H1 (cell line): ENCODE results near the gene TEX101. TPM values are rescaled to one million over a fixed set of nuclear protein-coding genes. Genes with fewer than 3 reads are reported as not detected.

Source experiments
- CTCF ChIA-PET: fragments of 300-600 bp; sonication (Branson Sonifier 250); formaldehyde crosslinking; loops from one replicate; lab custom pipeline; 2021; ENCODE audit not compliant: partially characterized antibody; lab: Charles Lee
- POLR2A ChIA-PET: fragments of 300-600 bp; sonication (Branson Sonifier 250); formaldehyde crosslinking; loops from one replicate; lab custom pipeline; 2021; ENCODE audit warnings: inconsistent platforms; ENCODE audit not compliant: partially characterized antibody; lab: Charles Lee
- DNase-seq, 2 experiments: peaks; one replicate each; pipeline versions ENCODE4 v3.0.0 to v3.0.0-alpha.2; 2010 to 2022; ENCODE audit warnings: low spot score in 2 of 2, low read depth in 1 of 2, mixed read lengths in 1 of 2
- FAIRE-seq: peaks from 2 replicates; lab custom pipeline; 2011; peaks lifted over from hg19 to GRCh38; lab: Jason Lieb, UNC
- H2AFZ ChIP-seq: 2 replicates; pipeline ENCODE4 v1.8.1; 2012; ENCODE audit warnings: low read length, inconsistent platforms
- H2AK5ac ChIP-seq: 2 replicates; pipeline ENCODE4 v1.6.1; 2013; ENCODE audit warnings: low read depth, low read length
- H2BK120ac ChIP-seq: replicated peaks from 2 replicates; pipeline ENCODE3; 2013; ENCODE audit warnings: low read depth, low read length, inconsistent platforms
- H2BK12ac ChIP-seq: 2 replicates; pipeline ENCODE4 v1.6.1; 2013; ENCODE audit warnings: low read depth, low read length
- H2BK15ac ChIP-seq: 2 replicates; pipeline ENCODE4 v1.6.1; 2013; ENCODE audit warnings: low read length
- H2BK20ac ChIP-seq: 2 replicates; pipeline ENCODE4 v1.6.1; 2013; ENCODE audit warnings: low read length
- H2BK5ac ChIP-seq: 2 replicates; pipeline ENCODE4 v1.6.1; 2013; ENCODE audit warnings: low read depth, low read length
- H3K14ac ChIP-seq: 2 replicates; pipeline ENCODE4 v1.6.1; 2013; ENCODE audit warnings: inconsistent platforms; ENCODE audit not compliant: insufficient read length
- H3K18ac ChIP-seq: 2 replicates; pipeline ENCODE4 v1.6.1; 2013; ENCODE audit warnings: low read length; ENCODE audit errors: extremely low read depth
- H3K23ac ChIP-seq: 2 replicates; pipeline ENCODE4 v1.6.1; 2013; ENCODE audit warnings: inconsistent platforms; ENCODE audit not compliant: insufficient read length
- H3K23me2 ChIP-seq: 2 replicates; pipeline ENCODE4 v1.6.1; 2013; ENCODE audit warnings: low read depth, low read length
- H3K27ac ChIP-seq: 2 replicates; pipeline ENCODE4 v1.6.1; 2011; ENCODE audit warnings: low read depth, low read length, inconsistent platforms
- H3K27me3 ChIP-seq, 4 experiments: replicated peaks in 1 of 4; 1 replicate in 1 of 4; 2 replicates in 3 of 4; pipeline versions ENCODE4 v1.6.1 to v1.8.1; 2011 to 2013; ENCODE audit warnings: low read length in 3 of 4, mild to moderate bottlenecking in 3 of 4, inconsistent platforms in 2 of 4, mixed read lengths in 2 of 4, moderate library complexity in 1 of 4; ENCODE audit not compliant: control insufficient read depth in 3 of 4, insufficient read depth in 3 of 4; ENCODE audit errors: extremely low read depth in 1 of 4
- H3K36me3 ChIP-seq, 4 experiments: 2 replicates each; pipeline versions ENCODE4 v1.6.1 to v1.8.1; 2011 to 2013; ENCODE audit warnings: mild to moderate bottlenecking in 4 of 4, low read length in 3 of 4, moderate library complexity in 2 of 4, control low read depth in 1 of 4, inconsistent platforms in 1 of 4; ENCODE audit not compliant: insufficient read depth in 4 of 4, control insufficient read depth in 2 of 4
- H3K4ac ChIP-seq: replicated peaks from 2 replicates; pipeline ENCODE3; 2013; ENCODE audit warnings: low read length, low read depth, mixed read lengths, inconsistent platforms; ENCODE audit not compliant: insufficient read length
- H3K4me1 ChIP-seq, 4 experiments: replicated peaks in 1 of 4; 1 replicate in 1 of 4; 2 replicates in 3 of 4; pipeline versions ENCODE4 v1.6.1 to v1.8.1; 2011 to 2013; ENCODE audit warnings: low read length in 3 of 4, inconsistent platforms in 2 of 4, mixed read lengths in 1 of 4; ENCODE audit not compliant: insufficient read depth in 4 of 4, control insufficient read depth in 3 of 4
- H3K4me2 ChIP-seq, 2 experiments: 2 replicates each; pipeline versions ENCODE4 v1.6.1 to v1.8.1; 2011 to 2013; ENCODE audit warnings: low read depth in 2 of 2, low read length in 2 of 2, control low read depth in 1 of 2, inconsistent platforms in 1 of 2, mild to moderate bottlenecking in 1 of 2; ENCODE audit not compliant: insufficient read depth in 1 of 2
- H3K4me3 ChIP-seq, 4 experiments: fragments of 200-600, 300-600 bp in 1 of 4; sonication (generic), shearing (Covaris generic), sonication (Bioruptor Twin) in 1 of 4; 2 replicates each; pipeline versions ENCODE4 v1.5.1 to v1.8.1; 2011 to 2016; ENCODE audit warnings: low read length in 4 of 4, low read depth in 3 of 4, control low read depth in 2 of 4, inconsistent platforms in 2 of 4, mild to moderate bottlenecking in 2 of 4, mixed read lengths in 1 of 4, moderate library complexity in 1 of 4; ENCODE audit not compliant: insufficient read depth in 2 of 4; ENCODE audit errors: extremely low read depth in 1 of 4
- H3K56ac ChIP-seq: replicated peaks from 2 replicates; pipeline ENCODE3; 2013; ENCODE audit warnings: low read depth, mild to moderate bottlenecking, mixed read lengths, low read length, inconsistent platforms; ENCODE audit not compliant: insufficient read length
- H3K79me1 ChIP-seq: 2 replicates; pipeline ENCODE4 v1.6.1; 2013; ENCODE audit warnings: low read depth, low read length, control low read depth
- H3K79me2 ChIP-seq, 2 experiments: 2 replicates each; pipeline versions ENCODE4 v1.6.1 to v1.8.1; 2012 to 2013; ENCODE audit warnings: low read length in 2 of 2, mild to moderate bottlenecking in 2 of 2, inconsistent platforms in 1 of 2; ENCODE audit not compliant: insufficient read depth in 2 of 2, control insufficient read depth in 1 of 2
- H3K9ac ChIP-seq, 4 experiments: replicated peaks in 1 of 4; 1 replicate in 1 of 4; 2 replicates in 3 of 4; pipeline versions ENCODE4 v1.6.1 to v1.8.1; 2011 to 2013; ENCODE audit warnings: low read depth in 3 of 4, low read length in 3 of 4, control low read depth in 2 of 4, mild to moderate bottlenecking in 2 of 4, moderate library complexity in 2 of 4, inconsistent platforms in 1 of 4; ENCODE audit errors: extremely low read depth in 1 of 4
- H3K9me3 ChIP-seq, 2 experiments: 2 replicates each; pipeline versions ENCODE4 v1.6.1 to v1.8.1; 2012 to 2013; ENCODE audit warnings: mild to moderate bottlenecking in 2 of 2, moderate library complexity in 2 of 2, control low read depth in 1 of 2, inconsistent platforms in 1 of 2, low read depth in 1 of 2, low read length in 1 of 2, mixed read lengths in 1 of 2; ENCODE audit not compliant: insufficient read depth in 2 of 2
- H4K20me1 ChIP-seq, 2 experiments: replicated peaks in 1 of 2; 2 replicates each; pipeline versions ENCODE3 to v1.8.1; 2011 to 2013; ENCODE audit warnings: inconsistent platforms in 2 of 2, low read length in 2 of 2, mild to moderate bottlenecking in 1 of 2; ENCODE audit not compliant: insufficient read depth in 2 of 2, control insufficient read depth in 1 of 2
- H4K5ac ChIP-seq: 2 replicates; pipeline ENCODE4 v1.6.1; 2013; ENCODE audit warnings: low read length, low read depth, mixed read lengths, inconsistent platforms; ENCODE audit not compliant: insufficient read length
- H4K8ac ChIP-seq: 2 replicates; pipeline ENCODE4 v1.8.0; 2013; ENCODE audit warnings: mild to moderate bottlenecking, moderate library complexity, low read length, inconsistent platforms; ENCODE audit not compliant: insufficient read depth; ENCODE audit errors: extremely low read depth
- H4K91ac ChIP-seq: replicated peaks from 2 replicates; pipeline ENCODE3; 2013; ENCODE audit warnings: low read length, mixed read lengths, inconsistent platforms; ENCODE audit not compliant: insufficient read length
- ATF2 ChIP-seq: IDR thresholded peaks from 2 replicates; pipeline ENCODE4 v1.6.1; 2012; ENCODE audit warnings: low read length, inconsistent platforms
- BRCA1 ChIP-seq: IDR thresholded peaks from 2 replicates; pipeline ENCODE4 v1.6.1; 2012; ENCODE audit warnings: low read depth, low read length, improper control_type of control experiment
- CREB1 ChIP-seq: IDR thresholded peaks from 2 replicates; pipeline ENCODE4 v1.6.1; 2012; ENCODE audit warnings: inconsistent platforms
- CTBP2 ChIP-seq: IDR thresholded peaks from 2 replicates; pipeline ENCODE4 v1.7.0; 2011; ENCODE audit warnings: borderline replicate concordance, mild to moderate bottlenecking, moderate library complexity, mixed read lengths, low read length; ENCODE audit not compliant: insufficient read depth, insufficient read length
- NRF1 ChIP-seq: IDR thresholded peaks from 2 replicates; pipeline ENCODE4 v1.6.1; 2011; ENCODE audit warnings: mild to moderate bottlenecking, low read depth, low read length, improper control_type of control experiment
- POLR2A ChIP-seq, 2 experiments: IDR thresholded peaks; 1 replicate in 1 of 2; 2 replicates in 1 of 2; pipeline ENCODE4 v1.6.1; 2011; ENCODE audit warnings: low read depth in 2 of 2, low read length in 2 of 2, mild to moderate bottlenecking in 2 of 2; ENCODE audit errors: control extremely low read depth in 1 of 2
- POU5F1 ChIP-seq: IDR thresholded peaks from 2 replicates; pipeline ENCODE4 v1.6.1; 2011; ENCODE audit warnings: low read depth, mild to moderate bottlenecking, low read length, moderate library complexity
- RBBP5 ChIP-seq: IDR thresholded peaks from 2 replicates; pipeline ENCODE4 v1.7.1; 2012; ENCODE audit warnings: low read depth, mild to moderate bottlenecking, inconsistent platforms, low read length, moderate library complexity, borderline replicate concordance
- SIX5 ChIP-seq: IDR thresholded peaks from 2 replicates; pipeline ENCODE4 v1.6.1; 2011; ENCODE audit warnings: mild to moderate bottlenecking, low read depth, low read length
- SP2 ChIP-seq: IDR thresholded peaks from 2 replicates; pipeline ENCODE4 v1.6.1; 2012; ENCODE audit warnings: mild to moderate bottlenecking, low read length, inconsistent platforms
- SRF ChIP-seq: IDR thresholded peaks from 2 replicates; pipeline ENCODE4 v1.6.1; 2011; ENCODE audit warnings: mild to moderate bottlenecking, low read depth, low read length, moderate library complexity
- TEAD4 ChIP-seq: IDR thresholded peaks from 2 replicates; pipeline ENCODE4 v1.6.1; 2012; ENCODE audit warnings: low read depth, low read length, inconsistent platforms, mixed read lengths
- YY1 ChIP-seq: IDR thresholded peaks from 2 replicates; pipeline ENCODE4 v1.6.1; 2011; ENCODE audit warnings: low read depth, mild to moderate bottlenecking, low read length
- WGBS, 2 experiments: shearing (Covaris generic) in 1 of 2; methylation state at CpG; one replicate each; pipeline versions ENCODE4 v1.1.6 to v1.1.7; 2013 to 2015; ENCODE audit warnings: low lambda C conversion rate in 2 of 2, mixed read lengths in 2 of 2, inconsistent platforms in 1 of 2, low coverage in 1 of 2, missing lambda C conversion rate in 1 of 2; ENCODE audit not compliant: insufficient replicate concordance in 2 of 2, insufficient coverage in 1 of 2, insufficient read length in 1 of 2; ENCODE audit errors: extremely low coverage in 1 of 2, missing lambda C conversion rate in 1 of 2; 5-methylcytosine and 5-hydroxymethylcytosine counted together
- polyA plus RNA-seq, 7 experiments: library from polyadenylated mRNA; depleted of rRNA in 3 of 7; stranded (reverse) in 5 of 7; unstranded in 2 of 7; fragments of >200 nt in 5 of 7; fragments of 200-250 nt in 2 of 7; gene quantifications; 1 replicate in 5 of 7; 2 replicates in 1 of 7; 4 replicates in 1 of 7; pipeline versions ENCODE4 v1.2.1 to v1.2.3, GENCODE V29; 2011 to 2013; ENCODE audit warnings: missing spikeins in 2 of 7, mixed read lengths in 2 of 7
- total RNA-seq: library from RNA; stranded (reverse); fragmentation: NEBNext Ultra II Directional; extraction: Animal tissue kit (Norgen Biotek cat#: 25700); gene quantifications from 2 replicates; pipeline ENCODE4 v1.2.1, GENCODE V29; 2021

Gene TEX101
- total and polyA plus RNA-seq, 2 of the 8 experiments (the other 6 are each of a cell fraction or from before 2014, with no cell fraction given) = 0.12 TPM; not detected in 1

- Histone ChIP-seq H4K5ac (no peak overlapping the region), H4K20me1 (no peaks in the 10 kb centered on the region), H2AFZ (no peak overlapping the region), H3K79me1 (no peaks in the 10 kb centered on the region), H3K79me2 (no peaks in the 10 kb centered on the region), H4K8ac (no peak overlapping the region), H2BK12ac (no peak overlapping the region), H3K9me3 (no peaks in the 10 kb centered on the region), H2BK5ac (no peak overlapping the region), H2BK20ac (no peak overlapping the region), H3K36me3 (no peaks in the 10 kb centered on the region), H3K18ac (no peak overlapping the region), H3K4ac (no peak overlapping the region), H2BK15ac (no peak overlapping the region), H3K4me3 (no peak overlapping the region), H3K4me2 (no peak overlapping the region), H3K56ac (no peak overlapping the region), H3K4me1 (peaks cover 0 to 2% (median 0%) of the 10 kb centered on the region in 4 experiments; a peak in 2 of 7 replicates), H3K9ac (no peak overlapping the region), H3K23me2 (no peaks in the 10 kb centered on the region), H2AK5ac (no peak overlapping the region), H3K23ac (no peak overlapping the region), H4K91ac (no peak overlapping the region), H3K14ac (no peak overlapping the region), H3K27me3 (peaks cover 0 to 2% (median 0%) of the 10 kb centered on the region in 4 experiments; a peak in 1 of 7 replicates), H2BK120ac (no peak overlapping the region), H3K27ac (no peak overlapping the region)
- no peak for DNase-seq
- ChIA-PET CTCF (no interaction called here), POLR2A (no interaction called here)
- no peak for FAIRE-seq
- TF ChIP-seq TEAD4 (no peak), CTBP2 (no peak), POLR2A (IDR thresholded peaks at IDR 0.05; ENCODE audit: control extremely low read depth in 1 of 2, low read depth in 2 of 2, low read length in 2 of 2) (no peak), ATF2 (no peak), NRF1 (no peak), YY1 (no peak), SIX5 (no peak), CREB1 (no peak), SRF (no peak), POU5F1 (no peak), RBBP5 (no peak), BRCA1 (no peak), SP2 (no peak)
- 97% methylated on average over 7 of the region's 7 CpGs; no CpG with 5 or more reads in 1 of the 2 experiments for WGBS, 2 experiments
Measured at GRCh38 chr19:43372462-43372861, 42.2 kb upstream of the TEX101 start.
